Mesendoderm (in vitro differentiated cells): ENCODE measurements around the gene RAB3IL1.
A peak's percentile ranks its signal among the peaks of the same experiment; 100 is the strongest.

Source experiments
- DNase-seq: peaks from one replicate; pipeline ENCODE4 v3.0.0; 2013
- H2AK5ac ChIP-seq: 2 replicates; pipeline ENCODE4 v1.6.1; 2013; ENCODE audit warnings: low read length, inconsistent platforms
- H2BK120ac ChIP-seq: 2 replicates; pipeline ENCODE4 v1.6.1; 2013; ENCODE audit warnings: low read depth, mild to moderate bottlenecking, low read length, moderate library complexity, mixed read lengths
- H2BK15ac ChIP-seq: replicated peaks from 2 replicates; pipeline ENCODE4 v1.6.1; 2013; ENCODE audit warnings: low read depth, mild to moderate bottlenecking, moderate library complexity
- H2BK5ac ChIP-seq: 2 replicates; pipeline ENCODE4 v1.6.1; 2013; ENCODE audit warnings: low read length, inconsistent platforms
- H3K18ac ChIP-seq: 2 replicates; pipeline ENCODE4 v1.6.1; 2013; ENCODE audit warnings: mild to moderate bottlenecking, low read length, mixed read lengths
- H3K23ac ChIP-seq: one replicate; pipeline ENCODE4 v1.6.1; 2013; ENCODE audit warnings: low read length
- H3K27ac ChIP-seq: 2 replicates; pipeline ENCODE4 v1.5.1; 2013; ENCODE audit warnings: low read depth, mild to moderate bottlenecking, inconsistent platforms, low read length, moderate library complexity
- H3K27me3 ChIP-seq: 2 replicates; pipeline ENCODE4 v1.6.1; 2013; ENCODE audit warnings: low read length, control low read depth, mild to moderate bottlenecking, inconsistent platforms; ENCODE audit not compliant: insufficient read depth, poor library complexity
- H3K36me3 ChIP-seq: 2 replicates; pipeline ENCODE4 v1.6.1; 2013; ENCODE audit warnings: low read length, inconsistent platforms; ENCODE audit not compliant: control insufficient read depth, insufficient read depth
- H3K4ac ChIP-seq: one replicate; pipeline ENCODE4 v1.6.1; 2013; ENCODE audit warnings: low read depth, mild to moderate bottlenecking, low read length, moderate library complexity
- H3K4me1 ChIP-seq: 2 replicates; pipeline ENCODE4 v1.6.1; 2013; ENCODE audit warnings: low read depth, low read length, inconsistent platforms; ENCODE audit not compliant: control insufficient read depth
- H3K4me2 ChIP-seq: 2 replicates; pipeline ENCODE4 v1.6.1; 2013; ENCODE audit warnings: low read length
- H3K4me3 ChIP-seq: 2 replicates; pipeline ENCODE4 v1.5.1; 2013; ENCODE audit warnings: mild to moderate bottlenecking, low read length
- H3K56ac ChIP-seq: one replicate; pipeline ENCODE4 v1.6.1; 2013; ENCODE audit warnings: low read length
- H3K79me1 ChIP-seq: 2 replicates; pipeline ENCODE4 v1.6.1; 2013; ENCODE audit warnings: low read length, inconsistent platforms
- H3K79me2 ChIP-seq: 2 replicates; pipeline ENCODE4 v1.6.1; 2013; ENCODE audit warnings: mild to moderate bottlenecking, low read length; ENCODE audit not compliant: control insufficient read depth, insufficient read depth
- H3K9ac ChIP-seq: 2 replicates; pipeline ENCODE4 v1.6.1; 2013; ENCODE audit warnings: low read length, inconsistent platforms
- H4K5ac ChIP-seq: one replicate; pipeline ENCODE4 v1.6.1; 2013; ENCODE audit warnings: low read length
- H4K8ac ChIP-seq: one replicate; pipeline ENCODE4 v1.6.1; 2013; ENCODE audit warnings: low read depth, mild to moderate bottlenecking, control low read depth, low read length, moderate library complexity
- WGBS: extraction: QIAGEN DNeasy Blood & Tissue Kit; methylation state at CpG from one replicate; pipeline ENCODE4 v1.1.7; 2013; ENCODE audit warnings: low lambda C conversion rate, missing lambda C conversion rate; ENCODE audit not compliant: insufficient coverage; ENCODE audit errors: extremely low coverage; 5-methylcytosine and 5-hydroxymethylcytosine counted together

RAB3IL1 gene

GRCh38 chr11:61925736-61926135 is 8.4 kb upstream of the RAB3IL1 start:
- H3K23ac ChIP-seq = no peak overlapping the region
- no peak overlapping the region for H3K4me3 ChIP-seq

GRCh38 chr11:61924064-61924455 is 6.7 kb upstream of the RAB3IL1 start:
- Histone ChIP-seq H3K4me1 (peaks cover 4% of the 10 kb centered on the region), H3K27ac (no peak overlapping the region), H4K5ac (no peak overlapping the region)

More at GRCh38 chr11:61925736-61926135, 8.4 kb upstream of the RAB3IL1 start:
- no peak overlapping the region for H3K56ac ChIP-seq
- H3K4me2 ChIP-seq = no peak overlapping the region
- H4K5ac ChIP-seq = no peak overlapping the region
- no peak overlapping the region for H3K18ac ChIP-seq
- no CpG with 5 or more reads among the region's 2 CpGs for WGBS
- H3K9ac ChIP-seq = no peak overlapping the region
- DNase-seq = no peak
- no peaks in the 10 kb centered on the region for H3K36me3 ChIP-seq
- H3K4ac ChIP-seq = no peak overlapping the region
- no peak overlapping the region for H4K8ac ChIP-seq
- H3K27me3 ChIP-seq = no peaks in the 10 kb centered on the region
- peaks cover 4% of the 10 kb centered on the region for H3K4me1 ChIP-seq
- no peaks in the 10 kb centered on the region for H3K79me1 ChIP-seq
- no peak overlapping the region for H2BK120ac ChIP-seq
- no peak overlapping the region for H3K27ac ChIP-seq
- no peak overlapping the region for H2BK5ac ChIP-seq
- no peak overlapping the region for H2BK15ac ChIP-seq
- H3K79me2 ChIP-seq = no peaks in the 10 kb centered on the region
- H2AK5ac ChIP-seq = no peak overlapping the region

GRCh38 chr11:61923166-61924063 is 6.0 kb upstream of the RAB3IL1 start:
- Histone ChIP-seq H3K4me3 (no peak overlapping the region), H3K79me2 (no peaks in the 10 kb centered on the region), H3K27ac (no peak overlapping the region), H3K4ac (no peak overlapping the region), H4K5ac (no peak overlapping the region), H3K36me3 (no peaks in the 10 kb centered on the region), H2BK120ac (no peak overlapping the region), H2BK15ac (no peak overlapping the region), H3K27me3 (no peaks in the 10 kb centered on the region), H3K9ac (peak overlapping the region; percentile 16), H3K23ac (no peak overlapping the region), H2BK5ac (no peak overlapping the region), H4K8ac (no peak overlapping the region), H2AK5ac (no peak overlapping the region), H3K56ac (peak overlapping the region; percentile 39), H3K79me1 (no peaks in the 10 kb centered on the region), H3K18ac (no peak overlapping the region), H3K4me1 (peaks cover 4% of the 10 kb centered on the region), H3K4me2 (no peak overlapping the region)
- WGBS = no CpG with 5 or more reads among the region's 18 CpGs
- DNase-seq = peak; percentile 83

More at GRCh38 chr11:61924064-61924455, 6.7 kb upstream of the RAB3IL1 start:
- no peak for DNase-seq
- Histone ChIP-seq H3K4me2 (no peak overlapping the region), H3K56ac (peak overlapping the region; percentile 25), H3K23ac (no peak overlapping the region), H3K4me3 (no peak overlapping the region), H3K9ac (no peak overlapping the region), H2BK5ac (no peak overlapping the region), H2AK5ac (no peak overlapping the region), H3K79me1 (no peaks in the 10 kb centered on the region), H3K79me2 (no peaks in the 10 kb centered on the region), H3K4ac (no peak overlapping the region), H2BK15ac (no peak overlapping the region), H3K18ac (no peak overlapping the region), H3K36me3 (no peaks in the 10 kb centered on the region), H4K8ac (no peak overlapping the region), H2BK120ac (no peak overlapping the region), H3K27me3 (no peaks in the 10 kb centered on the region)
- WGBS = no CpG with 5 or more reads among the region's 6 CpGs

- Histone ChIP-seq H3K9ac (no peak overlapping the region), H4K8ac (no peak overlapping the region), H2BK120ac (no peak overlapping the region), H3K56ac (peak overlapping the region; percentile 37), H2BK15ac (no peak overlapping the region), H3K4me2 (no peak overlapping the region), H3K79me2 (no peaks in the 10 kb centered on the region), H3K27ac (no peak overlapping the region), H3K4me1 (peaks cover 6% of the 10 kb centered on the region), H3K23ac (no peak overlapping the region), H3K27me3 (no peaks in the 10 kb centered on the region), H3K4ac (no peak overlapping the region), H3K4me3 (no peak overlapping the region), H4K5ac (no peak overlapping the region), H2AK5ac (no peak overlapping the region), H2BK5ac (no peak overlapping the region), H3K18ac (no peak overlapping the region), H3K36me3 (no peaks in the 10 kb centered on the region), H3K79me1 (no peaks in the 10 kb centered on the region)
- DNase-seq = peak; percentile 79
- WGBS = no CpG with 5 or more reads among the region's 6 CpGs
Measured at GRCh38 chr11:61922539-61922938, 5.2 kb upstream of the RAB3IL1 start.

GRCh38 chr11:61921446-61921845 is 4.1 kb upstream of the RAB3IL1 start:
- Histone ChIP-seq H2BK5ac (no peak overlapping the region), H3K27ac (no peak overlapping the region), H3K23ac (no peak overlapping the region), H3K4me3 (no peak overlapping the region), H3K36me3 (no peaks in the 10 kb centered on the region), H3K9ac (no peak overlapping the region), H3K4me2 (no peak overlapping the region), H3K27me3 (no peaks in the 10 kb centered on the region), H3K56ac (no peak overlapping the region), H2BK120ac (no peak overlapping the region), H3K79me1 (no peaks in the 10 kb centered on the region), H2BK15ac (no peak overlapping the region), H4K8ac (no peak overlapping the region), H3K4me1 (peaks cover 6% of the 10 kb centered on the region), H3K18ac (no peak overlapping the region), H3K4ac (no peak overlapping the region), H4K5ac (no peak overlapping the region), H3K79me2 (no peaks in the 10 kb centered on the region), H2AK5ac (no peak overlapping the region)
- DNase-seq = no peak
- no CpG with 5 or more reads among the region's 3 CpGs for WGBS
